Endothelial cell of umbilical vein (primary cell): Measurements from ENCODE around the gene SUFU. TPM values are rescaled to one million over a fixed set of nuclear protein-coding genes. Genes with fewer than 3 reads are reported as not detected.

Experiments used
- BruUV-seq: library from RNA; stranded (reverse); fragments of 400-500 nt; replicated peaks from 2 replicates; lab custom pipeline; 2021; lab: Mats Ljungman, UMichigan
- CTCF ChIA-PET: fragments of 300-600, 350-600 bp; sonication (Branson Sonifier 250); formaldehyde crosslinking; loops from one replicate; lab custom pipeline; 2021; ENCODE audit warnings: antibody characterized with exemption, inconsistent platforms; lab: Charles Lee
- POLR2A ChIA-PET: fragments of 300-600, 350-600 bp; sonication (Branson Sonifier 250); formaldehyde crosslinking; loops from one replicate; lab custom pipeline; 2021; ENCODE audit warnings: antibody characterized with exemption, inconsistent platforms; lab: Charles Lee
- DNase-seq: peaks from one replicate; pipeline ENCODE4 v3.0.0-alpha.2; 2011; ENCODE audit warnings: low read depth, low spot score
- FAIRE-seq: peaks from 2 replicates; lab custom pipeline; 2011; peaks lifted over from hg19 to GRCh38; lab: Jason Lieb, UNC
- H2AFZ ChIP-seq: 2 replicates; pipeline ENCODE4 v1.6.0; 2012; ENCODE audit warnings: low read depth, low read length, control low read depth, inconsistent platforms
- H3K27ac ChIP-seq: 2 replicates; pipeline ENCODE4 v1.5.1; 2011; ENCODE audit warnings: low read depth, mild to moderate bottlenecking, control low read depth, low read length, moderate library complexity; ENCODE audit not compliant: insufficient read depth
- H3K27me3 ChIP-seq, 2 experiments: 2 replicates each; pipeline versions ENCODE4 v1.6.0 to v1.6.1; 2011; ENCODE audit warnings: low read length in 2 of 2, mixed read lengths in 1 of 2; ENCODE audit not compliant: control insufficient read depth in 2 of 2, insufficient read depth in 2 of 2
- H3K36me3 ChIP-seq, 2 experiments: 2 replicates in 1 of 2; 3 replicates in 1 of 2; pipeline ENCODE4 v1.5.1; 2011; ENCODE audit warnings: low read length in 2 of 2, mild to moderate bottlenecking in 1 of 2, moderate library complexity in 1 of 2; ENCODE audit not compliant: control insufficient read depth in 2 of 2, insufficient read depth in 2 of 2; ENCODE audit errors: extremely low read depth in 1 of 2
- H3K4me1 ChIP-seq: 3 replicates; pipeline ENCODE4 v1.5.1; 2011; ENCODE audit warnings: mild to moderate bottlenecking, low read length; ENCODE audit not compliant: control insufficient read depth, insufficient read depth; ENCODE audit errors: extremely low read depth
- H3K4me2 ChIP-seq: 2 replicates; pipeline ENCODE4 v1.6.1; 2011; ENCODE audit warnings: low read length, control low read depth, mixed read lengths; ENCODE audit not compliant: insufficient read depth
- H3K4me3 ChIP-seq, 3 experiments: fragments of 200-600 bp in 1 of 3; sonication (generic), shearing (Covaris generic) in 1 of 3; replicated peaks in 1 of 3; 2 replicates each; pipeline ENCODE4 v1.5.1; 2011 to 2016; ENCODE audit warnings: control low read depth in 3 of 3, low read length in 3 of 3, mild to moderate bottlenecking in 2 of 3, inconsistent platforms in 1 of 3, low read depth in 1 of 3, moderate library complexity in 1 of 3; ENCODE audit not compliant: insufficient read depth in 1 of 3
- H3K79me2 ChIP-seq: 2 replicates; pipeline ENCODE4 v1.6.0; 2012; ENCODE audit warnings: low read length, inconsistent platforms; ENCODE audit not compliant: control insufficient read depth, insufficient read depth
- H3K9ac ChIP-seq: replicated peaks from 2 replicates; pipeline ENCODE3; 2011; ENCODE audit warnings: low read length, control low read depth; ENCODE audit not compliant: insufficient read depth; ENCODE audit errors: extremely low read depth
- H3K9me1 ChIP-seq: replicated peaks from 3 replicates; pipeline ENCODE4 v1.6.0; 2011; ENCODE audit warnings: mild to moderate bottlenecking, low read length; ENCODE audit not compliant: control insufficient read depth, insufficient read depth; ENCODE audit errors: extremely low read depth
- H3K9me3 ChIP-seq: replicated peaks from 2 replicates; pipeline ENCODE4 v1.5.1; 2012; ENCODE audit warnings: low read length, inconsistent platforms; ENCODE audit not compliant: control insufficient read depth, insufficient read depth
- H4K20me1 ChIP-seq: replicated peaks from 2 replicates; pipeline ENCODE3; 2011; ENCODE audit warnings: mild to moderate bottlenecking, low read length; ENCODE audit not compliant: control insufficient read depth, insufficient read depth; ENCODE audit errors: extremely low read depth
- CTCF ChIP-seq, 2 donors: IDR thresholded peaks; 1 replicate in 1 of 2; 2 replicates in 1 of 2; pipeline ENCODE4 v1.5.1; 2011; ENCODE audit warnings: low read length in 2 of 2, mild to moderate bottlenecking in 2 of 2, moderate library complexity in 2 of 2, control low read depth in 1 of 2, inconsistent platforms in 1 of 2, low read depth in 1 of 2; ENCODE audit not compliant: insufficient read depth in 1 of 2; ENCODE audit errors: extremely low read depth in 1 of 2
- GATA2 ChIP-seq: IDR thresholded peaks from 2 replicates; pipeline ENCODE4 v1.7.0; 2011; ENCODE audit warnings: low read depth, mild to moderate bottlenecking, moderate library complexity, mixed read lengths, low read length; ENCODE audit not compliant: insufficient read length, insufficient read depth
- JUN ChIP-seq: IDR thresholded peaks from 2 replicates; pipeline ENCODE4 v1.6.1; 2011; ENCODE audit warnings: borderline replicate concordance, low read depth; ENCODE audit not compliant: insufficient read length, insufficient read depth
- MAX ChIP-seq: IDR thresholded peaks from 2 replicates; pipeline ENCODE4 v1.6.1; 2011; ENCODE audit not compliant: insufficient read depth, insufficient read length
- MYC ChIP-seq: IDR thresholded peaks from one replicate; pipeline ENCODE4 v1.6.1; 2011; ENCODE audit warnings: mild to moderate bottlenecking, low read depth, low read length
- POLR2AphosphoS5 ChIP-seq: IDR thresholded peaks from 2 replicates; pipeline ENCODE4 v1.6.1; 2012; ENCODE audit warnings: low read depth, mild to moderate bottlenecking, control low read depth, low read length, moderate library complexity; ENCODE audit not compliant: insufficient read depth
- dilution Hi-C: fragments of 300-500 bp; cut with MboI; formaldehyde crosslinking; loops from one replicate; pipeline ENCODE4 v1.15.0; 2019; ENCODE audit warnings: low sequenced_read_pairs; ENCODE audit not compliant: extremely low pct_ligation_motif_present
- intact Hi-C: fragments of 100-400 bp; cut with micrococcal nuclease; formaldehyde crosslinking; loops from one replicate; pipeline ENCODE4 v1.10.0; 2022
- polyA plus RNA-seq, 4 experiments: library from polyadenylated mRNA; depleted of rRNA in 3 of 4; stranded (reverse) in 3 of 4; unstranded in 1 of 4; fragments of >200 nt; gene quantifications; 2 replicates each; pipeline versions ENCODE4 v1.2.1 to v1.2.3, GENCODE V29; 2011 to 2012; ENCODE audit warnings: missing spikeins in 1 of 4
- total RNA-seq: library from RNA; stranded (reverse); gene quantifications from 2 replicates; pipeline ENCODE4 v1.2.3, GENCODE V29; 2021

SUFU gene
- total and polyA plus RNA-seq, 2 donors (not counting 3 experiments of a cell fraction or from before 2014, with no cell fraction given) = 10.1 to 16.3 TPM

GRCh38 chr10:102635377-102635776 is 131.6 kb downstream of the SUFU start:
- POLR2A ChIA-PET = no interaction called here
- Histone ChIP-seq H3K9me3 (no peaks in the 10 kb centered on the region), H3K9me1 (no peaks in the 10 kb centered on the region), H3K79me2 (no peaks in the 10 kb centered on the region), H3K9ac (no peak overlapping the region), H3K4me3 (no peak overlapping the region), H3K27ac (peak overlapping the region; percentile 16), H3K4me2 (no peak overlapping the region), H3K36me3 (peaks cover 0 to under 1% of the 10 kb centered on the region in 2 experiments), H3K4me1 (peaks cover 45% of the 10 kb centered on the region), H3K27me3 (no peaks in the 10 kb centered on the region), H4K20me1 (no peaks in the 10 kb centered on the region), H2AFZ (no peak overlapping the region)
- CTCF ChIA-PET = interaction anchor here (0.7 to 1.4 kb wide), 3 partner anchors 9 to 38 kb away, joined by 4 read pairs; partner anchors contain the start of gene TRIM8
- dilution Hi-C loops (no loop called here), intact Hi-C loops (no loop called here)
- no TSS peak for BruUV-seq
- peak; percentile 40 for FAIRE-seq
- peak; percentile 51 for DNase-seq
- no peak for TF ChIP-seq CTCF (IDR thresholded peaks at IDR 0.05; ENCODE audit: extremely low read depth in 1 of 2, insufficient read depth in 1 of 2, low read depth in 1 of 2, low read length in 2 of 2)
- TF ChIP-seq GATA2 = no peak
- no peak for TF ChIP-seq POLR2AphosphoS5
- no peak for TF ChIP-seq JUN
- no peak for TF ChIP-seq MAX
- no peak for TF ChIP-seq MYC
